Nephron progenitor cell (in vitro differentiated cells): ENCODE measurements around the gene KCNAB1.

Source experiments
- DNase-seq: peaks from one replicate; pipeline ENCODE4 v3.0.0; 2021
- H3K27ac Mint-ChIP-seq: 2 replicates; pipeline ENCODE4 v1.8.0; 2021; ENCODE audit warnings: mild to moderate bottlenecking, moderate library complexity, mixed read lengths
- H3K27me3 Mint-ChIP-seq: 2 replicates; pipeline ENCODE4 v1.8.0; 2021; ENCODE audit warnings: mild to moderate bottlenecking, low read depth, mixed read lengths; ENCODE audit not compliant: poor library complexity
- H3K36me3 Mint-ChIP-seq: 2 replicates; pipeline ENCODE4 v1.8.0; 2021; ENCODE audit warnings: low read depth, mixed read lengths
- H3K4me1 Mint-ChIP-seq: 2 replicates; pipeline ENCODE4 v1.8.0; 2021; ENCODE audit warnings: mixed read lengths
- H3K4me3 Mint-ChIP-seq: 2 replicates; pipeline ENCODE4 v1.8.0; 2021; ENCODE audit warnings: mild to moderate bottlenecking, moderate library complexity, mixed read lengths
- H3K9me3 Mint-ChIP-seq: 2 replicates; pipeline ENCODE4 v1.8.0; 2021; ENCODE audit warnings: mild to moderate bottlenecking, moderate library complexity, mixed read lengths
- CTCF ChIP-seq: fragments of 200-600 bp; sonication (generic); IDR thresholded peaks from 2 replicates; pipeline ENCODE4 v1.5.0; 2021; ENCODE audit warnings: antibody characterized with exemption

The KCNAB1 gene

GRCh38 chr3:156480949-156481348, 360.6 kb downstream of the KCNAB1 start:
- no peak overlapping the region for H3K4me3 Mint-ChIP-seq
- H3K27ac Mint-ChIP-seq, result no peak overlapping the region
- no peaks in the 10 kb centered on the region for H3K9me3 Mint-ChIP-seq
- DNase-seq, result no peak
- no peaks in the 10 kb centered on the region for H3K27me3 Mint-ChIP-seq
- H3K4me1 Mint-ChIP-seq, result peaks cover 5% of the 10 kb centered on the region
- H3K36me3 Mint-ChIP-seq, result no peaks in the 10 kb centered on the region
- TF ChIP-seq CTCF, result no peak

GRCh38 chr3:156483002-156483401, 362.6 kb downstream of the KCNAB1 start:
- TF ChIP-seq CTCF, result no peak
- Mint-ChIP-seq H3K9me3 (no peaks in the 10 kb centered on the region), H3K4me1 (peaks cover 5% of the 10 kb centered on the region), H3K27ac (no peak overlapping the region), H3K27me3 (no peaks in the 10 kb centered on the region), H3K36me3 (no peaks in the 10 kb centered on the region), H3K4me3 (no peak overlapping the region)
- DNase-seq, result no peak

- TF ChIP-seq CTCF, result no peak
- Mint-ChIP-seq H3K4me3 (no peak overlapping the region), H3K36me3 (no peaks in the 10 kb centered on the region), H3K27me3 (no peaks in the 10 kb centered on the region), H3K27ac (no peak overlapping the region), H3K4me1 (peaks cover 5% of the 10 kb centered on the region), H3K9me3 (no peaks in the 10 kb centered on the region)
- DNase-seq, result no peak
Observed at GRCh38 chr3:156483426-156483825, 363.0 kb downstream of the KCNAB1 start.

- no peak overlapping the region for H3K27ac Mint-ChIP-seq
- no peaks in the 10 kb centered on the region for H3K9me3 Mint-ChIP-seq
- H3K4me3 Mint-ChIP-seq, result no peak overlapping the region
- no peaks in the 10 kb centered on the region for H3K27me3 Mint-ChIP-seq
- no peak for TF ChIP-seq CTCF
- H3K36me3 Mint-ChIP-seq, result no peaks in the 10 kb centered on the region
- H3K4me1 Mint-ChIP-seq, result no peaks in the 10 kb centered on the region
- no peak for DNase-seq
Observed at GRCh38 chr3:156483961-156484787, 363.8 kb downstream of the KCNAB1 start.

- Mint-ChIP-seq H3K9me3 (no peaks in the 10 kb centered on the region), H3K36me3 (no peaks in the 10 kb centered on the region), H3K4me3 (no peak overlapping the region), H3K27me3 (no peaks in the 10 kb centered on the region), H3K27ac (no peak overlapping the region), H3K4me1 (no peaks in the 10 kb centered on the region)
- no peak for DNase-seq
- no peak for TF ChIP-seq CTCF
Observed at GRCh38 chr3:156488767-156489166, 368.4 kb downstream of the KCNAB1 start.

- no peak for DNase-seq
- no peak for TF ChIP-seq CTCF
- no peaks in the 10 kb centered on the region for H3K4me1 Mint-ChIP-seq
- no peak overlapping the region for H3K4me3 Mint-ChIP-seq
- no peak overlapping the region for H3K27ac Mint-ChIP-seq
- no peaks in the 10 kb centered on the region for H3K27me3 Mint-ChIP-seq
- no peaks in the 10 kb centered on the region for H3K36me3 Mint-ChIP-seq
- H3K9me3 Mint-ChIP-seq, result no peaks in the 10 kb centered on the region
Observed at GRCh38 chr3:156489462-156489911, 369.1 kb downstream of the KCNAB1 start.
